ENCODE data around the gene NR5A1. TPM values are rescaled to one million over a fixed set of nuclear protein-coding genes. Genes with fewer than 3 reads are reported as not detected.

Gene NR5A1
- total RNA-seq, 1 donor from 2014 or later, result not detected

- intact Hi-C loops (cut with micrococcal nuclease), result no loop called here
These were observed 39.7 kb downstream of the NR5A1 start for GRCh38 chr9:124467410-124468060.

GRCh38 chr9:124465736-124466135 is 41.5 kb downstream of the NR5A1 start:
- intact Hi-C loops (cut with micrococcal nuclease), result no loop called here

- intact Hi-C loops (cut with micrococcal nuclease), result no loop called here
These were observed 44.5 kb downstream of the NR5A1 start for GRCh38 chr9:124462739-124463138.

GRCh38 chr9:124458441-124458840 is 48.8 kb downstream of the NR5A1 start:
- intact Hi-C loops (cut with micrococcal nuclease), result no loop called here

GRCh38 chr9:124457887-124458431 is 49.2 kb downstream of the NR5A1 start:
- intact Hi-C loops (cut with micrococcal nuclease), result no loop called here

GRCh38 chr9:124457079-124457886 is 49.9 kb downstream of the NR5A1 start:
- intact Hi-C loops (cut with micrococcal nuclease), result no loop called here

- intact Hi-C loops (cut with micrococcal nuclease), result no loop called here
These were observed 50.7 kb downstream of the NR5A1 start for GRCh38 chr9:124456341-124457078.

GRCh38 chr9:124455820-124456219 is 51.4 kb downstream of the NR5A1 start:
- intact Hi-C loops (cut with micrococcal nuclease), result no loop called here

- intact Hi-C loops (cut with micrococcal nuclease), result no loop called here
These were observed 52.3 kb downstream of the NR5A1 start for GRCh38 chr9:124454791-124455443.

- intact Hi-C loops (cut with micrococcal nuclease), result no loop called here
These were observed 52.9 kb downstream of the NR5A1 start for GRCh38 chr9:124454296-124454695.

- intact Hi-C loops (cut with micrococcal nuclease), result no loop called here
These were observed 53.5 kb downstream of the NR5A1 start for GRCh38 chr9:124453586-124454191.

- intact Hi-C loops (cut with micrococcal nuclease), result no loop called here
These were observed 54.2 kb downstream of the NR5A1 start for GRCh38 chr9:124452841-124453585.

GRCh38 chr9:124452326-124452725 is 54.9 kb downstream of the NR5A1 start:
- intact Hi-C loops (cut with micrococcal nuclease), result no loop called here

- intact Hi-C loops (cut with micrococcal nuclease), result no loop called here
These were observed 56.1 kb downstream of the NR5A1 start for GRCh38 chr9:124450931-124451661.

GRCh38 chr9:124450241-124450924 is 56.8 kb downstream of the NR5A1 start, which contains the start of gene ADGRD2:
Gene ADGRD2 (plus strand): TSS chr9:124450451. CDS start chr9:124451667, 1,216 bp downstream.
- intact Hi-C loops (cut with micrococcal nuclease), result no loop called here

- intact Hi-C loops (cut with micrococcal nuclease), result no loop called here
These were observed 57.6 kb downstream of the NR5A1 start for GRCh38 chr9:124449381-124450151.

GRCh38 chr9:124448019-124448418 is 59.2 kb downstream of the NR5A1 start:
- intact Hi-C loops (cut with micrococcal nuclease), result no loop called here

GRCh38 chr9:124447297-124447661 is 59.9 kb downstream of the NR5A1 start:
- intact Hi-C loops (cut with micrococcal nuclease), result no loop called here

Measured in T-helper 1 cell treated with Interleukin-12 subunit alpha and Interleukin-12 subunit beta and Interleukin-4 antibody, amounts not matched to agents 30 ng/mL and 1 ng/mL, for 36 hours (primary cell).